Measurements from ENCODE around the gene PITX2. TPM values are rescaled to one million over a fixed set of nuclear protein-coding genes. Genes with fewer than 3 reads are reported as not detected.

Gene PITX2
- total RNA-seq, 1 experiment from 2014 or later, result 8.5 TPM

DNA sequence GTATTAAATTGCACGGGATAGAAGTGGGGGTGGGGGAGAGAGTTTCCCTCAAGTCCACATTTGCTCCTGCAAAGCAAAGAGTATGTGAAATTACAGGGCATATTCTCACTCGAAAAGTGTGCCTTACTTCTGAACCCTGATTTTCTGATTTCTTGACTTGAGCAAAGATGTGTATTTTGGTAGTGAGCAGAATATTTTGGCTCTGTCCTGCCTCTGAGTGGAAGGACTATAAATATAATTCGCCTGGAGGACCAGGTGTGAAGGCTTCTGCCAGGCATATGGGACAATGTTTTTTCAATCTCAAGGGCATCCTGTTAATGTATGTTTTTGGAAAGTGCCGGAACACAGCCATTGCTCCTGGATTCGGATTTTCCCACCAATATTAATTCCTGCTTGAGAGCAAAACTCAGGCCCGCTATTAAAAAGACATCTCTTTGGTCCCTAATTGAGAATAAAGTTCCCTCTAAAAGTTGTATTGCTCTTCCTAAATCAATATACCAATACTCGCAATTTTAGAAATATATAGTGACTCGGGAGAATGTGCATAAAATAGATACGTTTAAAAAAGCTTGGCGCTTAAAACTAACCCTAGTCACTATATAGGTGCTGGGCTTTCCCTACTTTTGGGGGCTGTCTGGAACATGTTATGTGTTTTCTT is 15.3 kb upstream of the PITX2 start:
- peaks cover 23% of the 10 kb centered on the region for H3K23me2 ChIP-seq (ENCODE audit: insufficient read length, low read depth, low read length, poor library complexity, severe bottlenecking)
- H2AK5ac ChIP-seq (ENCODE audit: insufficient read length, low read length), result no peak overlapping the region
- no CpG with 5 or more reads among the region's 10 CpGs for WGBS (ENCODE audit: extremely low coverage, insufficient read length, low lambda C conversion rate)
- no peak overlapping the region for H4K8ac ChIP-seq (replicated peaks; ENCODE audit: insufficient read length, low read depth, low read length)
- no peak overlapping the region for H4K91ac ChIP-seq (ENCODE audit: insufficient read length, low read depth, low read length)
- Mint-ChIP-seq H3K27ac (no peak overlapping the region), H3K27me3 (ENCODE audit: low read depth) (peaks cover 98% of the 10 kb centered on the region), H3K36me3 (ENCODE audit: insufficient read depth in 1 of 3, low read depth in 3 of 3) (no peaks in the 10 kb centered on the region; a peak in 1 of 7 replicates), H3K9me3 (peaks cover 2 to 4% of the 10 kb centered on the region in 2 experiments; a peak in 2 of 5 replicates), H3K4me1 (peaks cover 70 to 75% of the 10 kb centered on the region in 2 experiments), H3K4me3 (peak overlapping the region; percentile 78 to 89; a peak in 4 of 5 replicates)
- no peak overlapping the region for H3K23ac ChIP-seq (ENCODE audit: insufficient read length, low read depth, low read length)
- H2BK15ac ChIP-seq (ENCODE audit: low read depth, low read length), result no peak overlapping the region
- H2AFZ ChIP-seq (ENCODE audit: low read length), result no peak overlapping the region
- no peak for DNase-seq
- H3K18ac ChIP-seq (ENCODE audit: insufficient read length, low read depth, low read length), result no peak overlapping the region
- H4K5ac ChIP-seq (ENCODE audit: insufficient read length, low read depth, low read length), result no peak overlapping the region
- no peak overlapping the region for H3K27ac ChIP-seq (ENCODE audit: insufficient read length, low read depth, low read length)
- no peak overlapping the region for H2BK12ac ChIP-seq (ENCODE audit: insufficient read length, low read depth, low read length)
- H3K4me1 ChIP-seq (ENCODE audit: insufficient read depth, low read length), result peaks cover 8% of the 10 kb centered on the region
- H3K14ac ChIP-seq (ENCODE audit: insufficient read depth, low read length), result no peak overlapping the region
- no peaks in the 10 kb centered on the region for H3K9me3 ChIP-seq (ENCODE audit: control insufficient read depth, low read depth, low read length)
- H3K4me2 ChIP-seq (ENCODE audit: insufficient read depth, insufficient read length, low read length), result peak overlapping the region; percentile 93
- no peak overlapping the region for H2BK20ac ChIP-seq (ENCODE audit: low read depth, low read length, poor library complexity, severe bottlenecking)
- TF ChIP-seq, protein P1, sequence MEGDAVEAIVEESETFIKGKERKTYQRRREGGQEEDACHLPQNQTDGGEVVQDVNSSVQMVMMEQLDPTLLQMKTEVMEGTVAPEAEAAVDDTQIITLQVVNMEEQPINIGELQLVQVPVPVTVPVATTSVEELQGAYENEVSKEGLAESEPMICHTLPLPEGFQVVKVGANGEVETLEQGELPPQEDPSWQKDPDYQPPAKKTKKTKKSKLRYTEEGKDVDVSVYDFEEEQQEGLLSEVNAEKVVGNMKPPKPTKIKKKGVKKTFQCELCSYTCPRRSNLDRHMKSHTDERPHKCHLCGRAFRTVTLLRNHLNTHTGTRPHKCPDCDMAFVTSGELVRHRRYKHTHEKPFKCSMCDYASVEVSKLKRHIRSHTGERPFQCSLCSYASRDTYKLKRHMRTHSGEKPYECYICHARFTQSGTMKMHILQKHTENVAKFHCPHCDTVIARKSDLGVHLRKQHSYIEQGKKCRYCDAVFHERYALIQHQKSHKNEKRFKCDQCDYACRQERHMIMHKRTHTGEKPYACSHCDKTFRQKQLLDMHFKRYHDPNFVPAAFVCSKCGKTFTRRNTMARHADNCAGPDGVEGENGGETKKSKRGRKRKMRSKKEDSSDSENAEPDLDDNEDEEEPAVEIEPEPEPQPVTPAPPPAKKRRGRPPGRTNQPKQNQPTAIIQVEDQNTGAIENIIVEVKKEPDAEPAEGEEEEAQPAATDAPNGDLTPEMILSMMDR (conservative IDR thresholded peaks at IDR 0.05), result no peak
- H3K79me1 ChIP-seq (ENCODE audit: insufficient read depth, low read depth, low read length, poor library complexity, severe bottlenecking), result no peaks in the 10 kb centered on the region
- H2BK5ac ChIP-seq (ENCODE audit: insufficient read length, low read length), result no peak overlapping the region
- peaks cover 68% of the 10 kb centered on the region for H3K27me3 ChIP-seq (ENCODE audit: insufficient read depth, low read length)
- H3T11ph ChIP-seq (ENCODE audit: low read length), result no peak overlapping the region
- no peak overlapping the region for H3K4ac ChIP-seq (ENCODE audit: low read depth, low read length)
- H3K56ac ChIP-seq (ENCODE audit: insufficient read length, low read depth, low read length), result no peak overlapping the region
- no peak overlapping the region for H3K9ac ChIP-seq (ENCODE audit: extremely low read depth, insufficient read length, low read length)
- no peak overlapping the region for H2BK120ac ChIP-seq (ENCODE audit: low read depth, low read length, poor library complexity, severe bottlenecking)
- H3K79me2 ChIP-seq (ENCODE audit: insufficient read depth, low read length), result no peaks in the 10 kb centered on the region
- H4K20me1 ChIP-seq (ENCODE audit: control insufficient read depth, insufficient read depth, insufficient read length), result no peaks in the 10 kb centered on the region

Data from H9 (cell line).